ENCODE results near the gene SLC25A14.

GRCh38 chrX:130351567-130351966 is 11.8 kb downstream of the SLC25A14 start:
- no peak for TF ChIP-seq ZSCAN29 (IDR thresholded peaks at IDR 0.05)
- TF ChIP-seq ZBED1 (IDR thresholded peaks at IDR 0.05; ENCODE audit: borderline replicate concordance): no peak
- TF ChIP-seq CHD4 (IDR thresholded peaks at IDR 0.05): no peak
- TF ChIP-seq ATF7 (IDR thresholded peaks at IDR 0.05; ENCODE audit: low read depth): no peak
- no peak for TF ChIP-seq ZNF384 (IDR thresholded peaks at IDR 0.05; ENCODE audit: borderline replicate concordance, low read depth, low read length)
- TF ChIP-seq FOS (IDR thresholded peaks at IDR 0.05; ENCODE audit: borderline replicate concordance, extremely low read depth, insufficient read length): no peak
- no peak for TF ChIP-seq NBN (IDR thresholded peaks at IDR 0.05)
- no peak for TF ChIP-seq CREM (IDR thresholded peaks at IDR 0.05; ENCODE audit: low read depth)
- no peak for TF ChIP-seq EZH2 (IDR thresholded peaks at IDR 0.05; ENCODE audit: borderline replicate concordance, control insufficient read depth, low read depth, low read length)
- TF ChIP-seq POLR2AphosphoS2 (IDR thresholded peaks at IDR 0.05; ENCODE audit: low read depth, low read length): no peak

Data from GM12878 (cell line).